Natural killer cell treated with Interleukin-12 subunit alpha and Interleukin-12 subunit beta and Interleukin-15 and Interleukin-18, amount 100 ng/mL, for 72 hours (primary cell): Measurements from ENCODE around the gene FANCE. TPM values are rescaled to one million over a fixed set of nuclear protein-coding genes. Genes with fewer than 3 reads are reported as not detected.
A peak's percentile ranks its signal among the peaks of the same experiment; 100 is the strongest.

Experiments
- ATAC-seq, 2 donors: fragments of 150-1000 bp; cut with Tn5 transposase in 1 of 2; sonication (Bioruptor Pico), chemical (Tn5 transposase) in 1 of 2; 2 replicates each; pipeline ENCODE4 v1.10.0; 2021
- DNase-seq: peaks from one replicate; pipeline ENCODE4 v3.0.0; 2022; ENCODE audit warnings: low spot score
- H3K27ac Mint-ChIP-seq, 2 donors: 1 replicate in 1 of 2; 2 replicates in 1 of 2; pipeline ENCODE4 v1.8.0; 2022; ENCODE audit warnings: mixed read lengths in 2 of 2, mild to moderate bottlenecking in 1 of 2, moderate library complexity in 1 of 2
- H3K27me3 Mint-ChIP-seq, 2 donors: 1 replicate in 1 of 2; 2 replicates in 1 of 2; pipeline ENCODE4 v1.8.0; 2022; ENCODE audit warnings: mixed read lengths in 2 of 2
- H3K36me3 Mint-ChIP-seq: one replicate; pipeline ENCODE4 v1.8.0; 2022; ENCODE audit warnings: mixed read lengths
- H3K4me1 Mint-ChIP-seq, 2 donors: 1 replicate in 1 of 2; 2 replicates in 1 of 2; pipeline ENCODE4 v1.8.0; 2022; ENCODE audit warnings: low read depth in 2 of 2, mixed read lengths in 2 of 2, mild to moderate bottlenecking in 1 of 2
- H3K4me3 Mint-ChIP-seq: one replicate; pipeline ENCODE4 v1.8.0; 2022; ENCODE audit warnings: mixed read lengths
- H3K9me3 Mint-ChIP-seq: 2 replicates; pipeline ENCODE4 v1.8.0; 2022; ENCODE audit warnings: mixed read lengths
- total RNA-seq, 2 donors: library from RNA; stranded (reverse); gene quantifications; one replicate each; pipeline ENCODE4 v1.2.3, GENCODE V29; 2022

FANCE gene
- total RNA-seq, 2 donors from 2014 or later = 10.4 to 27.3 TPM

- ATAC-seq (no peak), DNase-seq (no peak)
- peaks cover 8 to 15% of the 10 kb centered on the region in 2 donors for H3K4me1 Mint-ChIP-seq
- H3K27ac Mint-ChIP-seq = no peak overlapping the region
- H3K4me3 Mint-ChIP-seq = no peak overlapping the region
- H3K36me3 Mint-ChIP-seq = no peaks in the 10 kb centered on the region
- no peaks in the 10 kb centered on the region for H3K9me3 Mint-ChIP-seq
- peaks cover 5 to 7% of the 10 kb centered on the region in 2 donors for H3K27me3 Mint-ChIP-seq
These were observed 35.7 kb downstream of the FANCE start for GRCh38 chr6:35487658-35488516.

GRCh38 chr6:35488517-35488862, 36.4 kb downstream of the FANCE start:
- H3K9me3 Mint-ChIP-seq = no peaks in the 10 kb centered on the region
- H3K4me1 Mint-ChIP-seq = peaks cover 8 to 19% of the 10 kb centered on the region in 2 donors
- H3K27ac Mint-ChIP-seq = no peak overlapping the region
- no peaks in the 10 kb centered on the region for H3K36me3 Mint-ChIP-seq
- DNase-seq = no peak
- no peak for ATAC-seq
- H3K27me3 Mint-ChIP-seq = peaks cover 5 to 13% of the 10 kb centered on the region in 2 donors
- H3K4me3 Mint-ChIP-seq = no peak overlapping the region

- Mint-ChIP-seq H3K27me3 (peaks cover 5 to 19% of the 10 kb centered on the region in 2 donors), H3K27ac (no peak overlapping the region), H3K9me3 (no peaks in the 10 kb centered on the region), H3K4me1 (peaks cover 12 to 21% of the 10 kb centered on the region in 2 donors), H3K4me3 (no peak overlapping the region), H3K36me3 (no peaks in the 10 kb centered on the region)
- no peak for ATAC-seq
- DNase-seq = no peak
These were observed 36.9 kb downstream of the FANCE start for GRCh38 chr6:35489066-35489465.

GRCh38 chr6:35489995-35490791, 38.1 kb downstream of the FANCE start:
- ATAC-seq = no peak
- Mint-ChIP-seq H3K36me3 (no peaks in the 10 kb centered on the region), H3K4me1 (peaks cover 14 to 23% of the 10 kb centered on the region in 2 donors), H3K27me3 (peaks cover 5 to 22% of the 10 kb centered on the region in 2 donors), H3K4me3 (no peak overlapping the region), H3K27ac (no peak overlapping the region), H3K9me3 (no peaks in the 10 kb centered on the region)
- DNase-seq = no peak

- Mint-ChIP-seq H3K27ac (no peak overlapping the region), H3K9me3 (no peaks in the 10 kb centered on the region), H3K36me3 (no peaks in the 10 kb centered on the region), H3K27me3 (peaks cover 5 to 22% of the 10 kb centered on the region in 2 donors), H3K4me3 (no peak overlapping the region), H3K4me1 (peaks cover 14 to 23% of the 10 kb centered on the region in 2 donors)
- ATAC-seq (no peak), DNase-seq (no peak)
These were observed 38.9 kb downstream of the FANCE start for GRCh38 chr6:35490821-35491557.

GRCh38 chr6:35491558-35492257, 39.6 kb downstream of the FANCE start:
- Mint-ChIP-seq H3K27me3 (peaks cover 5 to 22% of the 10 kb centered on the region in 2 donors), H3K4me3 (no peak overlapping the region), H3K27ac (no peak overlapping the region), H3K36me3 (no peaks in the 10 kb centered on the region), H3K9me3 (no peaks in the 10 kb centered on the region), H3K4me1 (peaks cover 14 to 23% of the 10 kb centered on the region in 2 donors)
- DNase-seq = no peak
- no peak for ATAC-seq

GRCh38 chr6:35492258-35492973, 40.3 kb downstream of the FANCE start:
- no peaks in the 10 kb centered on the region for H3K9me3 Mint-ChIP-seq
- H3K27ac Mint-ChIP-seq = peak overlapping the region in 1 of 2 donors; percentile 17
- H3K36me3 Mint-ChIP-seq = no peaks in the 10 kb centered on the region
- DNase-seq = no peak
- peaks cover 5 to 22% of the 10 kb centered on the region in 2 donors for H3K27me3 Mint-ChIP-seq
- ATAC-seq = no peak
- peaks cover 14 to 23% of the 10 kb centered on the region in 2 donors for H3K4me1 Mint-ChIP-seq
- no peak overlapping the region for H3K4me3 Mint-ChIP-seq

- DNase-seq (no peak), ATAC-seq (no peak)
- peaks cover 9 to 20% of the 10 kb centered on the region in 2 donors for H3K4me1 Mint-ChIP-seq
- no peaks in the 10 kb centered on the region for H3K36me3 Mint-ChIP-seq
- H3K4me3 Mint-ChIP-seq = no peak overlapping the region
- H3K9me3 Mint-ChIP-seq = no peaks in the 10 kb centered on the region
- peak overlapping the region in 1 of 2 donors; percentile 17 for H3K27ac Mint-ChIP-seq
- peaks cover 5 to 22% of the 10 kb centered on the region in 2 donors for H3K27me3 Mint-ChIP-seq
These were observed 40.8 kb downstream of the FANCE start for GRCh38 chr6:35492974-35493284.

GRCh38 chr6:35493307-35493983, 41.3 kb downstream of the FANCE start:
- no peaks in the 10 kb centered on the region for H3K36me3 Mint-ChIP-seq
- DNase-seq (no peak), ATAC-seq (no peak)
- H3K27me3 Mint-ChIP-seq = peaks cover 6 to 23% of the 10 kb centered on the region in 2 donors
- peak overlapping the region in 1 of 2 donors; percentile 17 for H3K27ac Mint-ChIP-seq
- H3K9me3 Mint-ChIP-seq = no peaks in the 10 kb centered on the region
- H3K4me1 Mint-ChIP-seq = peaks cover 10 to 17% of the 10 kb centered on the region in 2 donors
- peak overlapping the region; percentile 1 for H3K4me3 Mint-ChIP-seq

GRCh38 chr6:35494161-35494563, 42.0 kb downstream of the FANCE start:
- DNase-seq = no peak
- Mint-ChIP-seq H3K4me1 (peaks cover 14 to 22% of the 10 kb centered on the region in 2 donors), H3K36me3 (no peaks in the 10 kb centered on the region), H3K27me3 (peaks cover 10 to 28% of the 10 kb centered on the region in 2 donors), H3K27ac (peak overlapping the region in 1 of 2 donors; percentile 17), H3K4me3 (peak overlapping the region; percentile 1), H3K9me3 (no peaks in the 10 kb centered on the region)
- no peak for ATAC-seq

GRCh38 chr6:35495258-35496035, 43.3 kb downstream of the FANCE start:
- peaks cover 14 to 22% of the 10 kb centered on the region in 2 donors for H3K4me1 Mint-ChIP-seq
- no peaks in the 10 kb centered on the region for H3K9me3 Mint-ChIP-seq
- ATAC-seq (no peak), DNase-seq (no peak)
- H3K4me3 Mint-ChIP-seq = peak overlapping the region; percentile 49
- H3K36me3 Mint-ChIP-seq = no peaks in the 10 kb centered on the region
- no peak overlapping the region for H3K27ac Mint-ChIP-seq
- peaks cover 13 to 28% of the 10 kb centered on the region in 2 donors for H3K27me3 Mint-ChIP-seq
